OCI-LY7 (cell line): ENCODE data around the gene RDH13. TPM values are rescaled to one million over a fixed set of nuclear protein-coding genes. Genes with fewer than 3 reads are reported as not detected.

Experiments
- BruUV-seq: library from RNA; stranded (reverse); fragments of 400-500 nt; replicated peaks from 2 replicates; lab custom pipeline; 2021; lab: Mats Ljungman, UMichigan
- CTCF ChIA-PET: fragments of 300-600 bp; sonication (Branson Sonifier 250); formaldehyde crosslinking; loops from one replicate; lab custom pipeline; 2022; ENCODE audit warnings: antibody characterized with exemption; ENCODE audit not compliant: unreplicated experiment; lab: Charles Lee
- POLR2A ChIA-PET: fragments of 300-600 bp; sonication (Branson Sonifier 250); formaldehyde crosslinking; loops from one replicate; lab custom pipeline; 2022; ENCODE audit warnings: antibody characterized with exemption; lab: Charles Lee
- DNase-seq: peaks from one replicate; pipeline ENCODE4 v3.0.0-alpha.2; 2015; ENCODE audit warnings: low spot score
- H2AFZ ChIP-seq: fragments of 200-600 bp; sonication (generic), shearing (Covaris generic); 2 replicates; pipeline ENCODE4 v1.6.1; 2014; ENCODE audit warnings: mild to moderate bottlenecking, antibody characterized with exemption, low read length, moderate library complexity
- H3K27ac ChIP-seq: fragments of 200-600 bp; sonication (generic); 2 replicates; pipeline ENCODE4 v1.5.1; 2014; ENCODE audit warnings: mixed run types, low read depth, mild to moderate bottlenecking, moderate library complexity, low read length, inconsistent platforms; ENCODE audit not compliant: poor library complexity, severe bottlenecking
- H3K36me3 ChIP-seq: fragments of 200-600 bp; sonication (generic); 2 replicates; pipeline ENCODE4 v1.6.1; 2014; ENCODE audit warnings: mild to moderate bottlenecking, antibody characterized with exemption, low read length, moderate library complexity, mixed read lengths; ENCODE audit not compliant: insufficient read depth
- H3K4me1 ChIP-seq: fragments of 200-600 bp; sonication (generic); 2 replicates; pipeline ENCODE4 v1.5.1; 2014; ENCODE audit warnings: mild to moderate bottlenecking, low read length; ENCODE audit not compliant: insufficient read depth, poor library complexity, severe bottlenecking
- H3K4me2 ChIP-seq: fragments of 200-600 bp; sonication (generic); 2 replicates; pipeline ENCODE4 v1.6.1; 2014; ENCODE audit warnings: mild to moderate bottlenecking, low read length
- H3K4me3 ChIP-seq: fragments of 200-600 bp; sonication (generic); 2 replicates; pipeline ENCODE4 v1.5.1; 2014; ENCODE audit warnings: mild to moderate bottlenecking, low read depth, low read length; ENCODE audit not compliant: poor library complexity, severe bottlenecking
- H3K79me2 ChIP-seq: fragments of 200-600 bp; sonication (generic); 2 replicates; pipeline ENCODE4 v1.6.1; 2016; ENCODE audit warnings: low read depth, mild to moderate bottlenecking, low read length, moderate library complexity, mixed read lengths; ENCODE audit not compliant: insufficient read depth
- H3K9me2 ChIP-seq: fragments of 200-600 bp; sonication (generic); 2 replicates; pipeline ENCODE4 v1.6.1; 2016; ENCODE audit warnings: mild to moderate bottlenecking, low read length, mixed read lengths; ENCODE audit not compliant: insufficient read depth
- H3K9me3 ChIP-seq: fragments of 200-600 bp; sonication (generic); 2 replicates; pipeline ENCODE4 v1.6.1; 2014; ENCODE audit warnings: mild to moderate bottlenecking, mixed run types, low read length, mixed read lengths
- H4K20me1 ChIP-seq: fragments of 200-600 bp; sonication (generic); 2 replicates; pipeline ENCODE4 v1.6.1; 2014; ENCODE audit warnings: mild to moderate bottlenecking, antibody characterized with exemption, low read length, moderate library complexity, mixed read lengths; ENCODE audit not compliant: insufficient read depth
- CTCF ChIP-seq: fragments of 200-600 bp; sonication (generic); conservative IDR thresholded peaks from 2 replicates; pipeline ENCODE4 v1.5.1; 2014; ENCODE audit warnings: mild to moderate bottlenecking, antibody characterized with exemption, low read length, moderate library complexity, mixed read lengths
- EZH2phosphoT487 ChIP-seq: fragments of 200-600 bp; sonication (generic); IDR thresholded peaks from 2 replicates; pipeline ENCODE4 v1.6.1; 2018; ENCODE audit warnings: low read depth, borderline replicate concordance, mild to moderate bottlenecking, mixed run types, antibody characterized with exemption, low read length, moderate library complexity, mixed read lengths
- intact Hi-C: fragments of 100-400 bp; cut with micrococcal nuclease; formaldehyde crosslinking; loops from one replicate; pipeline ENCODE4 v1.10.0; 2022; ENCODE audit not compliant: unreplicated experiment
- total RNA-seq, 2 experiments: library from RNA; depleted of rRNA in 1 of 2; stranded (reverse); fragments of >200 nt in 1 of 2; shearing (Covaris generic) in 1 of 2; gene quantifications; 2 replicates each; pipeline ENCODE4 v1.2.3, GENCODE V29; 2014 to 2022

RDH13 gene
- total RNA-seq, 2 experiments from 2014 or later, result 19.5 to 23.1 TPM

- no peaks in the 10 kb centered on the region for H3K9me3 ChIP-seq
- no peak overlapping the region for H3K27ac ChIP-seq
- peaks cover 71% of the 10 kb centered on the region for H3K36me3 ChIP-seq
- no peak overlapping the region for H3K4me3 ChIP-seq
- no peaks in the 10 kb centered on the region for H3K9me2 ChIP-seq
- H2AFZ ChIP-seq, result no peak overlapping the region
- peaks cover 7% of the 10 kb centered on the region for H3K4me1 ChIP-seq
- peak; percentile 55 for TF ChIP-seq CTCF
- TF ChIP-seq EZH2phosphoT487, result no peak
- BruUV-seq, result no TSS peak
- H3K4me2 ChIP-seq, result no peak overlapping the region
- peak; percentile 41 for DNase-seq
- ChIA-PET CTCF (no interaction called here), POLR2A (no interaction called here)
- intact Hi-C loops, result no loop called here
- no peaks in the 10 kb centered on the region for H4K20me1 ChIP-seq
- H3K79me2 ChIP-seq, result peaks cover 15% of the 10 kb centered on the region
Measured at GRCh38 chr19:55058781-55059610, 4.0 kb downstream of the RDH13 start.

- intact Hi-C loops, result no loop called here
- ChIA-PET CTCF (no interaction called here), POLR2A (no interaction called here)
- H3K4me1 ChIP-seq, result peaks cover 3% of the 10 kb centered on the region
- no peaks in the 10 kb centered on the region for H3K9me2 ChIP-seq
- TF ChIP-seq EZH2phosphoT487 (no peak), CTCF (no peak)
- H3K36me3 ChIP-seq, result peaks cover 90% of the 10 kb centered on the region
- peaks cover 10% of the 10 kb centered on the region for H3K79me2 ChIP-seq
- no peak for DNase-seq
- H3K9me3 ChIP-seq, result no peaks in the 10 kb centered on the region
- no peak overlapping the region for H2AFZ ChIP-seq
- no TSS peak for BruUV-seq
- H3K4me3 ChIP-seq, result no peak overlapping the region
- no peak overlapping the region for H3K4me2 ChIP-seq
- no peak overlapping the region for H3K27ac ChIP-seq
- H4K20me1 ChIP-seq, result no peaks in the 10 kb centered on the region
Measured at GRCh38 chr19:55056827-55057226, 6.1 kb downstream of the RDH13 start.

- no peaks in the 10 kb centered on the region for H3K9me3 ChIP-seq
- no TSS peak for BruUV-seq
- no peak overlapping the region for H2AFZ ChIP-seq
- ChIA-PET CTCF (no interaction called here), POLR2A (no interaction called here)
- no peak overlapping the region for H3K4me2 ChIP-seq
- no peaks in the 10 kb centered on the region for H3K79me2 ChIP-seq
- no peaks in the 10 kb centered on the region for H3K9me2 ChIP-seq
- H4K20me1 ChIP-seq, result no peaks in the 10 kb centered on the region
- no peaks in the 10 kb centered on the region for H3K4me1 ChIP-seq
- no peak for DNase-seq
- no peak overlapping the region for H3K4me3 ChIP-seq
- intact Hi-C loops, result no loop called here
- peaks cover 93% of the 10 kb centered on the region for H3K36me3 ChIP-seq
- TF ChIP-seq CTCF (no peak), EZH2phosphoT487 (no peak)
- no peak overlapping the region for H3K27ac ChIP-seq
Measured at GRCh38 chr19:55053735-55054134, 9.2 kb downstream of the RDH13 start.
